Muscle layer of colon (tissue), 2 donors: ENCODE data around the gene PRTN3.
"Not testable (repeated sequence)": the region's sequence is repeated elsewhere in the genome, so short reads cannot be mapped to it uniquely, and the experiment has no call there.

Experiments used
- H3K27ac ChIP-seq: one replicate; pipeline ENCODE4 v1.7.0; 2013; ENCODE audit warnings: low read depth, mild to moderate bottlenecking, low read length, moderate library complexity
- H3K27me3 ChIP-seq, 2 donors: one replicate each; pipeline ENCODE4 v1.7.0; 2013; ENCODE audit warnings: low read length in 2 of 2, mild to moderate bottlenecking in 2 of 2; ENCODE audit not compliant: insufficient read depth in 2 of 2, control insufficient read depth in 1 of 2
- H3K36me3 ChIP-seq: one replicate; pipeline ENCODE4 v1.7.0; 2013; ENCODE audit warnings: mild to moderate bottlenecking, low read length; ENCODE audit not compliant: insufficient read depth
- H3K4me1 ChIP-seq: one replicate; pipeline ENCODE4 v1.7.0; 2013; ENCODE audit warnings: mild to moderate bottlenecking, low read length; ENCODE audit not compliant: insufficient read depth
- H3K4me3 ChIP-seq, 2 donors: one replicate each; pipeline ENCODE4 v1.7.0; 2013; ENCODE audit warnings: low read length in 2 of 2, low read depth in 1 of 2, mild to moderate bottlenecking in 1 of 2, moderate library complexity in 1 of 2
- H3K9ac ChIP-seq: one replicate; pipeline ENCODE4 v1.7.0; 2013; ENCODE audit warnings: low read length
- H3K9me3 ChIP-seq: one replicate; pipeline ENCODE4 v1.7.0; 2013; ENCODE audit warnings: mild to moderate bottlenecking, low read length
- donor health status: abdominal sarcoma.
- donor health status: Adenocarcinoma of cecum.

PRTN3 gene

DNA sequence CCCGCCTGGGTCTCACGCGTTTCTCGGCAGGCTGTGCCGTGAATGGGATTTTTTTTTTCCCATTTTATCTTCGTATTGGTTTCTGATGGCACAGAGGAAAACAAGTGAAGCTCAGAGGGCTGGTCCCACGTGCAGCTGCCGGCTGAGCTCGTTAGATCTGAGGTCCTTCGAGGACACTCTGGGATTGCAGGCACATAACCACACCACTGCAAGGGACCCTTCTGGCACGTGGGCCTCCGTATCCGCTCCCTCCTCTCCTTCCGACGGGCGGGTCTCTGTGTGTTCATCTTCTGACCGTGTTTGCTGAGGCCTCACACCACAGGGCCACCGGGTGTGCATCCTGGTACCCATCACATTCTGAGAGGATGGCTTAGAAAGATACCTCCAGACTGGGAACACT, 35.3 kb downstream of the PRTN3 start:
- Histone ChIP-seq H3K9ac (no peak overlapping the region), H3K27ac (no peak overlapping the region), H3K4me1 (no peaks in the 10 kb centered on the region), H3K4me3 (no peak overlapping the region), H3K36me3 (peaks cover 37% of the 10 kb centered on the region), H3K27me3 (no peaks in the 10 kb centered on the region), H3K9me3 (no peaks in the 10 kb centered on the region)

DNA sequence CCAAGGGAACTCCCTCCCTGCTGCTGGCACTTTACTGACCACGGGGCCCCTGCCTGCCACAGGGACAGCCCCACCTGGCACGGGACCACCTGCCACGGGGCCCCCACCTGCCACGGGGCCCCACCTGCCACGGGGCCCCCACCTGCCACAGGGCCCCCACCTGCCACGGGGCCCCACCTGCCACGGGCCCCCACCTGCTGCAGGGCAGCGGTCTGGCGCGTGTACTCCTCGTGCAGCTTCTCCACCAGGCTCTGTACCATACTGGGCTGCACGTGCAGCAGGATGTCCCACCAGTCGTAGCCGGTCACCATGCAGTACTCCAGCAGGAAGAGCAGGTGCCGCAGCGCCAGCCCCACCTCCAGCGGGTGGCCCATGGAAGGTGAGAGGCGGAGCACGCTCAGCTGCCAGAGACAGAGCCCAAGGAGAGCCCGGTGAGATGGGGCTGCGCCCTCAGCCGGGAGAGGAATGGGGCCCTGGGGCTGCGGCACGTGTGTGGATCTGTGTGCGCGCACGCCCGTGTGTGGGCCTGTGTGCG, 36.0 kb downstream of the PRTN3 start:
- Histone ChIP-seq H3K9me3 (no peaks in the 10 kb centered on the region), H3K4me1 (no peaks in the 10 kb centered on the region), H3K27ac (no peak overlapping the region), H3K27me3 (no peaks in the 10 kb centered on the region), H3K36me3 (peaks cover 44% of the 10 kb centered on the region), H3K4me3 (no peak overlapping the region), H3K9ac (no peak overlapping the region)

DNA sequence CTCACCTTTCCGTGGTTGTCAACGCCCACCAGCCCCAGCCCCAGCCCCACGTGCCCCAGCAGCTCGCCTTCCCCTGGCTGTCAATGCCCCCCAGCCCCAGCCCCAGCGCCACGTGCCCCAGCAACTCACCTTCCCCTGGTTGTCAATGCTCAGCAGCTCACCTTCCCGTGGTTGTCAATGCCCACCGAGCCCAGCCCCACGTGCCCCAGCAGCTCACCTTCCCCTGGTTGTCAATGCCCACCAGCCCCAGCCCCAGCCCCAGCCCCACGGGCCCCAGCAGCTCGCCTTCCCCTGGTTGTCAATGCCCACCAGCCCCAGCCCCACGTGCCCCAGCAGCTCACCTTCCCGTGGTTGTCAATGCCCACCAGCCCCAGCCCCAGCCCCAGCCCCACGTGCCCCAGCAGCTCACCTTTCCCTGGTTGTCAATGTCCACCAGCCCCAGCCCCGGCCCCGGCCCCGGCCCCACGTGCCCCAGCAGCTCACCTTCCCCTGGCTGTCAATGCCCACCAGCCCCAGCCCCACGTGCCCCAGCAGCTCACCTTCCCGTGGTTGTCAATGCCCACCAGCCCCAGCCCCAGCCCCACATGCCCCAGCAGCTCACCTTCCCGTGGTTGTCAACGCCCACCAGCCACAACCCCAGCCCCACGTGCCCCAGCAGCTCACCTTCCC, 37.3 kb downstream of the PRTN3 start:
- H3K27ac ChIP-seq, H3K4me3 ChIP-seq, H3K9me3 ChIP-seq, H3K27me3 ChIP-seq, H3K4me1 ChIP-seq, H3K9ac ChIP-seq: not testable (repeated sequence)
- peaks cover 56% of the 10 kb centered on the region for H3K36me3 ChIP-seq

DNA sequence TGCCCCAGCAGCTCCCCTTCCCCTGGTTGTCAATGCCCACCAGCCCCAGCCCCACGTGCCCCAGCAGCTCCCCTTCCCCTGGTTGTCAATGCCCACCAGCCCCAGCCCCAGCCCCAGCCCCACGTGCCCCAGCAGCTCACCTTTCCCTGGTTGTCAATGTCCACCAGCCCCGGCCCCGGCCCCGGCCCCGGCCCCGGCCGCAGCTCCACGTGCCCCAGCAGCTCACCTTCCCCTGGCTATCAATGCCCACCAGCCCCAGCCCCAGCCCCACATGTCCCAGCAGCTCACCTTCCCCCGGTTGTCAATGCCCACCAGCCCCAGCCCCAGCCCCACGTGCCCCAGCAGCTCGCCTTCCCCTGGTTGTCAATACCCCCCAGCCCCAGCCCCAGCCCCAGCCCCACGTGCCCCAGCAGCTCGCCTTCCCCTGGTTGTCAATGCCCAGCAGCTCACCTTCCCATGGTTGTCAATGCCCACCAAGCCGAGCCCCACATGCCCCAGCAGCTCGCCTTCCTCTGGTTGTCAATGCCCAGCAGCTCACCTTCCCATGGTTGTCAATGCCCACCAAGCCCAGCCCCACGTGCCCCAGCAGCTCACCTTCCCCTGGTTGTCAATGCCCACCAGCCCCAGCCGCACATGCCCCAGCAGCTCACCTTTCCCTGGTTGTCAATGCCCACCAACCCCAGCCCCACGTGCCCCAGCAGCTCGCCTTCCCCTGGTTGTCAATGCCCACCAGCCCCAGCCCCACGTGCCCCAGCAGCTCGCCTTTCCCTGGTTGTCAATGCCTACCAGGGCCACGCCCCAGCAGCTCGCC, 38.2 kb downstream of the PRTN3 start:
- peaks cover 57% of the 10 kb centered on the region for H3K36me3 ChIP-seq
- not testable (repeated sequence) for H3K27ac ChIP-seq, H3K9me3 ChIP-seq, H3K4me3 ChIP-seq, H3K4me1 ChIP-seq, H3K9ac ChIP-seq, H3K27me3 ChIP-seq

DNA sequence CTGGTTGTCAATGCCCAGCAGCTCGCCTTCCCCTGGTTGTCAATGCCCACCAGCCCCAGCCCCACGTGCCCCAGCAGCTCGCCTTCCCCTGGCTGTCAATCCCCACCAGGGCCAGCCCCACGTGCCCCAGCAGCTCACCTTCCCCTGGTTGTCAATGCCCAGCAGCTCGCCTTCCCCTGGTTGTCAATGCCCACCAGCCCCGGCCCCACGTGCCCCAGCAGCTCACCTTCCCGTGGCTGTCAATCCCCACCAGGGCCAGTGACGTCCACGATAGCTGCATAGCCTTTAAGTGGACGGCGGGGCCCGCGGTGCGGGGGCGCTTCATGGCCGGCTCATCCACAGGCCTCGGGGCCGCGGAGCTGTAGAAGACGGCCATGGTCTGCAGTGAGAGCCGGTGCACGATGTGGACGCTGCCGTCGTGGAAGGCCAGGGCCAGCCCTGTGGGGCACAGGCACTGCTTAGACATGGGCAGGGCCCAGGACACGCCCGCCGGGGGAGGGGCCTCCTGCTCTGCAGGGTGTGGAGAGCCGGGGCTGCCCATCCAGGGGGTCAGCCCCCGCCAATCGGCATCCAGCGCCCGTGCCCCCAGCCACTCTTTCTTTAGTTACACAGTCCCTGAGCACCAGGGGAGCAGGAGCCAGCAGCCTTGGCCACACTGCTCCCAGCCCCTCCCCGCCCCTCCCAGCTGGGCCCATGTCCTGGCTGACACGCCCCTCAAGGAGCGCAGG, 39.1 kb downstream of the PRTN3 start:
- Histone ChIP-seq H3K27ac (no peak overlapping the region), H3K36me3 (peaks cover 56% of the 10 kb centered on the region), H3K9ac (no peak overlapping the region), H3K4me3 (no peak overlapping the region), H3K4me1 (no peaks in the 10 kb centered on the region), H3K9me3 (no peaks in the 10 kb centered on the region), H3K27me3 (no peaks in the 10 kb centered on the region)

DNA sequence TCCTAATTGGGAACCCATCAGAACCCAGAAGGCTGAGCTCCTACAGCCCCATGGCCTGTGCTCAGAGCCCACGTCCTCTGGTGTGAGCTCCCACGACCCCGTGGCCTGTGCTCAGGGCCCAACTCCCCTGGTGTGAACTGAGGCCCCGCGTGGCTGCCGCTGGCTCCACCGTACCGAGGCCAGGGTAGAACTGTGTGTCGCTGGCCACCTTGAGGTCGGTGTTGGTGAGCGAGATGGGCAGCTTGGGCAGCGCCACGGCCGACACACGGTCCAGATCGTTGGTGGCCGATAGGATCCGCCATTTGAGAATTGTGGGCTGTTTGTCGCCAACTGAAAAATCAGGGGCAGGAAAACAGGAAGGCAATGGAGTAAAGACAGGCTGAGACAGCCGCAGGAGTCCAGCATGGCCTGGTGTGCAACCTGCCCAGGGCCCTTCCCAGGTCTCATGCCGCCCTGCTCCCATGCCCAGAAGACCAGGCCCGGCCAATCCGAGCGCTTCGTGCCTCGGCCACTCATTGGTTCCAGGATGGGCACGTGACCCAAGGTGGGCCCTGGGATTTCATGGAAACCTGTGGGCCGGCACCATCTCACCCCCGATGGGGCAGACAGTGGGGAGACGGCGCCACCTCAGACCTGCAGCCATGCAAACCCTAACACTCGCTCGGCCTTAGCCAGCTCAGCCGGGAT, 40.7 kb downstream of the PRTN3 start:
- Histone ChIP-seq H3K4me1 (no peaks in the 10 kb centered on the region), H3K4me3 (no peak overlapping the region), H3K27me3 (no peaks in the 10 kb centered on the region), H3K36me3 (peaks cover 63% of the 10 kb centered on the region), H3K27ac (no peak overlapping the region), H3K9me3 (no peaks in the 10 kb centered on the region), H3K9ac (no peak overlapping the region)

DNA sequence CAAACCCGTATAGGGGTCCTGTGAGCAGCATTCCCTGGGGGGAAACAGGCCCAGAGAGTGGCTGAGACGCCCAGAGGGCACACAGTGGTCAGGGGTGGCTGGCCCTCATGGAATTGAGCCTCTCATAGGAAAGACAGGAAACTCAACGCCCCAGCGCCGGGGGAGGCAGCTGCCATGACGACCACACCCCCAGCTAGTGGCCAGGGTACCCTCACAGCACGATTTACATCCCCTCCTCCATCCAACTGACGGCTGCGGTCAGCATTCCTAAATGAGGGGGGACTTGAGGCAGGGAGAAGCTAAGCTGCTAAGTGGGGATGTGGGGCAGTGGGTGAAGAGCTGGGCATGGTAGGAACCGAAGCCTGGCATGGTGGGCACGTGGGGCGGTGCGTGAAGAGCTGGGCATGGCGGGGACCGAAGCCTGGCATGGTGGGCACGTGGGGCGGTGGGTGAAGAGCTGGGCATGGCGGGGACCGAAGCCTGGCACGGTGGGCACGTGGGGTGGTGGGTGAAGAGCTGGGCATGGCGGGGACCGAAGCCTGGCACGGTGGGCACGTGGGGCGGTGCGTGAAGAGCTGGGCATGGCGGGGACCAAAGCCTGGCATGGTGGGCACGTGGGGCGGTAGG, 42.2 kb downstream of the PRTN3 start:
- H3K4me1 ChIP-seq, result no peaks in the 10 kb centered on the region
- no peak overlapping the region for H3K9ac ChIP-seq
- no peak overlapping the region for H3K4me3 ChIP-seq
- no peaks in the 10 kb centered on the region for H3K9me3 ChIP-seq
- H3K36me3 ChIP-seq, result peaks cover 63% of the 10 kb centered on the region
- H3K27me3 ChIP-seq, result no peaks in the 10 kb centered on the region
- H3K27ac ChIP-seq, result no peak overlapping the region

DNA sequence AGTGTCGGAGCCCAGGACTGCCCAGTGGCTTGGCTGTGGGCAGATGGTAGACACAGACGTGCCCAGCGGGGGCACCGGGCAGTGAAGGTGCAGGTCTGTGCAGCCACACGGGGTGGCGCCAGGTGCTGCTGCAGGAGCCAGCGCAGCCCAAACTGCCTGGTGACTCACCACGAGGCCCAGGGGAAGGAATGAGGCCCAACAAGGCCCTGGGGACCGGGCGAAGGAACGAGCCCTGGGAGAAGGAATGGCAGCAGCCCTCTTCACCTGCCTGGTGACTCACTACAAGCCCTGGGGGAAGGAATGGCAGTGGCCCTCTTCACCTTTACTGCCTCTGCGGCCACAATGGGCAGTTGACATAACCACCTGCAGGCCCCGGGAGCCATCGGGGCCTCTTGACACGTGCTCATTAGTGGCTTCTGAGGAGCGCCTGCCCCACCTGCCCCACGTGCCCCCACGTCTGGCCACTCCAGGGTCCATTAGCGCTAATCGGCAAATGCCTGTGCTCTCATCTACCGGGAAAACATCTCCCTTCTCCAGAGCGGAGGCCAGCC, 42.9 kb downstream of the PRTN3 start:
- no peak overlapping the region for H3K27ac ChIP-seq
- H3K9ac ChIP-seq, result no peak overlapping the region
- H3K9me3 ChIP-seq, result no peaks in the 10 kb centered on the region
- no peaks in the 10 kb centered on the region for H3K4me1 ChIP-seq
- peaks cover 63% of the 10 kb centered on the region for H3K36me3 ChIP-seq
- no peaks in the 10 kb centered on the region for H3K27me3 ChIP-seq
- H3K4me3 ChIP-seq, result no peak overlapping the region

DNA sequence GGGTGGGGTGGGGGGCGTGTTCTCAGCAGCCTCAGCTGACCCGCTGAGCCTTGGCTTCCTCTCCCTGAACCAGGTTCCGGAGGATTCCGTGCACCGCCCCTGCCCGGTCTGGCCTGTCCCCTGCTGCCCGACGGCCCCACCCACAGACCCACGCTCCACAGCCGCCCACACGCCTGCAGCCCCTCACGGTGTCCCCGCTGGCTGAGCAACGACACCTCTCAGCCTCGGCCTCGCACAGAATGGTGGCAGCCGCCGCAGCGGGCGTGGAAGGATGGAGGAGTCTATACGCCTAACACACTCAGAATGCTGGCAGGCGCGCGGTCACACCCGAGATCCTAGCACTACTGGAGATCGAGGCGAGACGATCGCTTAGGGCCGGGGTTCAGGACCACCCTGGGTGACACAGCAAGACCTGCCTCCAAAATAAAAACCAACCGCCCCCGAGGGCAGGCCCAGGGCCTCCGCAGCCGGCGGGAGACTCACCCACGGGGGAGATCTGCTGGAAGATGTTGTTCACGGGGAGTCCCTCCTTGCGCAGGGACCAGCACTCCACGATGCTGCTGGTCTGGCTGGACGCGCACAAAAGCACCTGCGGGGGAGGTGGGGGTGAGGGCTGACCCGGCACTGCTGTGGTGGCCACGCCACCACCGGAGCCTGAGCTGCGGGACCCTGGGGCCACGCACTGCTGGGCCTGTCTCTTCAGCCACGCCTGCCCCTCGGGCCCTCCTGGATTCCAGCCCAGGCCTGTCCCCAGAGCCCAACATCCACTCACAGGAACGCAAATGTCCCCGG, 43.8 kb downstream of the PRTN3 start:
- no peaks in the 10 kb centered on the region for H3K9me3 ChIP-seq
- H3K36me3 ChIP-seq, result peaks cover 61% of the 10 kb centered on the region
- H3K4me3 ChIP-seq, result no peak overlapping the region
- no peaks in the 10 kb centered on the region for H3K4me1 ChIP-seq
- H3K27ac ChIP-seq, result no peak overlapping the region
- no peaks in the 10 kb centered on the region for H3K27me3 ChIP-seq
- H3K9ac ChIP-seq, result no peak overlapping the region

DNA sequence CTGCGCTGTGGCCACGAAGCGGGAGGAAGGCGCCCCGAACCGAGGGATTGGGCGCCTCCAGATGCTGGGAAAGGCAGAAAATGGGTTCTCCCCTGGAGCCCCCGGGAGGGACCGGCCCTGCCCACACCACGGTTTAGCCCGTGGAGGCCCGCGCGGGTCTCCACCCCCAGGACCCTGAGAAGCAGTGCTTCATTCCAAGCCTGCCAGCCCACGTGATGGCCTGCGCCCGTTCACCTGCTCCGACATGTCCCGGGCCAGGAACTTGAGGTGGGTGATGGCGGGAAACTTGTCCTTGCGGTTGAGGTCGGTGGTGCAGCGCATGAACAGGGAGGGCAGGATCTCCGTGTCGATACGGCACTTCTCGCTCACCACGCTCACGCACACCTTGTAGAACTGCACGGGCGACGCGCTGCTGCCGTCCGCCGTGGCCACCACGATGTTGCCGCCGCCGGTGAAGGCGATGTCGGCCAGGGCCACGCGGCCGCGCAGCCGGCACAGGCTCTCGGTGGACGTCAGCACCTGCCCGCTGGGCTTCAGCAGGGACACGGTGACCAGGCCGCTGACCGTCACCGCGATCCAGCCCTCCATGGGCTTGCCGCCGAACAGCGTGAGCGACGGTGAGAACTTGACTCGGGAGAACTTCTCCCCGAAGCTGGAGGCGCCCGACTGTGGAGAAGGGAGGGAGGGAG, 44.9 kb downstream of the PRTN3 start:
- H3K9ac ChIP-seq, result no peak overlapping the region
- H3K36me3 ChIP-seq, result peaks cover 70% of the 10 kb centered on the region
- no peaks in the 10 kb centered on the region for H3K4me1 ChIP-seq
- no peaks in the 10 kb centered on the region for H3K9me3 ChIP-seq
- H3K27me3 ChIP-seq, result no peaks in the 10 kb centered on the region
- H3K4me3 ChIP-seq, result no peak overlapping the region
- no peak overlapping the region for H3K27ac ChIP-seq
